Suprapubic skin (tissue), 4 donors: ENCODE data around the gene HERC6. TPM values are rescaled to one million over a fixed set of nuclear protein-coding genes. Genes with fewer than 3 reads are reported as not detected.

Source experiments
- DNase-seq, 2 donors: peaks; one replicate each; pipeline ENCODE4 v3.0.0-alpha.2; 2019; ENCODE audit warnings: low spot score in 2 of 2
- H3K27ac ChIP-seq: fragments of 200-600 bp; sonication (generic); one replicate; pipeline ENCODE4 v1.5.1; 2019
- H3K27me3 ChIP-seq: fragments of 200-600 bp; sonication (generic); one replicate; pipeline ENCODE4 v1.5.1; 2019
- H3K36me3 ChIP-seq: fragments of 200-600 bp; sonication (generic); one replicate; pipeline ENCODE4 v1.5.1; 2019
- H3K4me1 ChIP-seq: fragments of 200-600 bp; sonication (generic); one replicate; pipeline ENCODE4 v1.5.1; 2019
- H3K4me3 ChIP-seq: fragments of 200-600 bp; sonication (generic); one replicate; pipeline ENCODE4 v1.5.1; 2019; ENCODE audit warnings: mild to moderate bottlenecking
- H3K9me3 ChIP-seq: fragments of 200-600 bp; sonication (generic); one replicate; pipeline ENCODE4 v1.5.1; 2019
- EP300 ChIP-seq: sonication (generic); formaldehyde crosslinking; IDR thresholded peaks from one replicate; pipeline ENCODE4 v1.6.1; 2017; ENCODE audit warnings: antibody characterized with exemption
- POLR2A ChIP-seq, 2 donors: fragments of 450-650 bp; IDR thresholded peaks; one replicate each; pipeline ENCODE4 v1.6.1; 2017; ENCODE audit warnings: antibody characterized with exemption in 2 of 2, mild to moderate bottlenecking in 2 of 2, moderate library complexity in 2 of 2
- POLR2AphosphoS5 ChIP-seq, 3 donors: sonication (generic); formaldehyde crosslinking; IDR thresholded peaks; one replicate each; pipeline ENCODE4 v1.6.1; 2017; ENCODE audit warnings: antibody characterized with exemption in 3 of 3
- WGBS: methylation state at CpG from one replicate; pipeline ENCODE4 v1.1.5; 2018; 5-methylcytosine and 5-hydroxymethylcytosine counted together
- total RNA-seq, 4 donors: library from RNA; depleted of rRNA; stranded (reverse); fragments of >200 nt; gene quantifications; one replicate each; pipeline ENCODE4 v1.1.0, GENCODE V29; 2016
- TF ChIP-seq, protein P1 (sequence below), 2 donors: fragments of 200-600 bp in 1 of 2; fragments of 450-650 bp in 1 of 2; sonication (generic) in 1 of 2; IDR thresholded peaks; one replicate each; pipeline ENCODE4 v1.5.1; 2016 to 2019; ENCODE audit warnings: antibody characterized with exemption in 2 of 2, mild to moderate bottlenecking in 1 of 2, moderate library complexity in 1 of 2

Gene HERC6
- total RNA-seq, 4 donors from 2014 or later = 2.7 to 7.9 (median 3.1) TPM

GRCh38 chr4:88448889-88449288, 70.2 kb downstream of the HERC6 start:
- no peak for DNase-seq
- Histone ChIP-seq H3K27ac (no peak overlapping the region), H3K4me1 (no peaks in the 10 kb centered on the region), H3K27me3 (no peaks in the 10 kb centered on the region), H3K9me3 (no peaks in the 10 kb centered on the region), H3K4me3 (no peak overlapping the region), H3K36me3 (no peaks in the 10 kb centered on the region)
- no peak for TF ChIP-seq POLR2A (IDR thresholded peaks at IDR 0.05)
- TF ChIP-seq, protein P1, sequence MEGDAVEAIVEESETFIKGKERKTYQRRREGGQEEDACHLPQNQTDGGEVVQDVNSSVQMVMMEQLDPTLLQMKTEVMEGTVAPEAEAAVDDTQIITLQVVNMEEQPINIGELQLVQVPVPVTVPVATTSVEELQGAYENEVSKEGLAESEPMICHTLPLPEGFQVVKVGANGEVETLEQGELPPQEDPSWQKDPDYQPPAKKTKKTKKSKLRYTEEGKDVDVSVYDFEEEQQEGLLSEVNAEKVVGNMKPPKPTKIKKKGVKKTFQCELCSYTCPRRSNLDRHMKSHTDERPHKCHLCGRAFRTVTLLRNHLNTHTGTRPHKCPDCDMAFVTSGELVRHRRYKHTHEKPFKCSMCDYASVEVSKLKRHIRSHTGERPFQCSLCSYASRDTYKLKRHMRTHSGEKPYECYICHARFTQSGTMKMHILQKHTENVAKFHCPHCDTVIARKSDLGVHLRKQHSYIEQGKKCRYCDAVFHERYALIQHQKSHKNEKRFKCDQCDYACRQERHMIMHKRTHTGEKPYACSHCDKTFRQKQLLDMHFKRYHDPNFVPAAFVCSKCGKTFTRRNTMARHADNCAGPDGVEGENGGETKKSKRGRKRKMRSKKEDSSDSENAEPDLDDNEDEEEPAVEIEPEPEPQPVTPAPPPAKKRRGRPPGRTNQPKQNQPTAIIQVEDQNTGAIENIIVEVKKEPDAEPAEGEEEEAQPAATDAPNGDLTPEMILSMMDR (IDR thresholded peaks at IDR 0.05) = no peak
- TF ChIP-seq POLR2AphosphoS5 (IDR thresholded peaks at IDR 0.05) = no peak
- TF ChIP-seq EP300 = no peak

GRCh38 chr4:88449290-88449689, 70.6 kb downstream of the HERC6 start:
- Histone ChIP-seq H3K4me3 (no peak overlapping the region), H3K9me3 (no peaks in the 10 kb centered on the region), H3K36me3 (no peaks in the 10 kb centered on the region), H3K27ac (no peak overlapping the region), H3K27me3 (no peaks in the 10 kb centered on the region), H3K4me1 (no peaks in the 10 kb centered on the region)
- TF ChIP-seq POLR2AphosphoS5 (IDR thresholded peaks at IDR 0.05) = no peak
- TF ChIP-seq, protein P1 (IDR thresholded peaks at IDR 0.05) = no peak
- TF ChIP-seq POLR2A (IDR thresholded peaks at IDR 0.05) = no peak
- no peak for TF ChIP-seq EP300
- DNase-seq = no peak

- 69% methylated on average over 2 of the region's 2 CpGs for WGBS
- H3K36me3 ChIP-seq = no peaks in the 10 kb centered on the region
- H3K4me3 ChIP-seq = no peak overlapping the region
- no peak for TF ChIP-seq POLR2A (IDR thresholded peaks at IDR 0.05)
- no peak for TF ChIP-seq EP300
- TF ChIP-seq, protein P1 (IDR thresholded peaks at IDR 0.05) = no peak
- no peak for TF ChIP-seq POLR2AphosphoS5 (IDR thresholded peaks at IDR 0.05)
- H3K4me1 ChIP-seq = peaks cover 3% of the 10 kb centered on the region
- no peak overlapping the region for H3K27ac ChIP-seq
- H3K27me3 ChIP-seq = no peaks in the 10 kb centered on the region
- H3K9me3 ChIP-seq = no peaks in the 10 kb centered on the region
- DNase-seq = no peak
These were observed 72.6 kb downstream of the HERC6 start for GRCh38 chr4:88451205-88451604.

- H3K27me3 ChIP-seq = no peaks in the 10 kb centered on the region
- H3K9me3 ChIP-seq = no peaks in the 10 kb centered on the region
- H3K27ac ChIP-seq = no peak overlapping the region
- no peaks in the 10 kb centered on the region for H3K36me3 ChIP-seq
- no peak for DNase-seq
- H3K4me3 ChIP-seq = no peak overlapping the region
- no peak for TF ChIP-seq EP300
- WGBS = 73% methylated on average over 2 of the region's 2 CpGs
- H3K4me1 ChIP-seq = peaks cover 15% of the 10 kb centered on the region
These were observed 74.3 kb downstream of the HERC6 start for GRCh38 chr4:88452912-88453311.

DNA sequence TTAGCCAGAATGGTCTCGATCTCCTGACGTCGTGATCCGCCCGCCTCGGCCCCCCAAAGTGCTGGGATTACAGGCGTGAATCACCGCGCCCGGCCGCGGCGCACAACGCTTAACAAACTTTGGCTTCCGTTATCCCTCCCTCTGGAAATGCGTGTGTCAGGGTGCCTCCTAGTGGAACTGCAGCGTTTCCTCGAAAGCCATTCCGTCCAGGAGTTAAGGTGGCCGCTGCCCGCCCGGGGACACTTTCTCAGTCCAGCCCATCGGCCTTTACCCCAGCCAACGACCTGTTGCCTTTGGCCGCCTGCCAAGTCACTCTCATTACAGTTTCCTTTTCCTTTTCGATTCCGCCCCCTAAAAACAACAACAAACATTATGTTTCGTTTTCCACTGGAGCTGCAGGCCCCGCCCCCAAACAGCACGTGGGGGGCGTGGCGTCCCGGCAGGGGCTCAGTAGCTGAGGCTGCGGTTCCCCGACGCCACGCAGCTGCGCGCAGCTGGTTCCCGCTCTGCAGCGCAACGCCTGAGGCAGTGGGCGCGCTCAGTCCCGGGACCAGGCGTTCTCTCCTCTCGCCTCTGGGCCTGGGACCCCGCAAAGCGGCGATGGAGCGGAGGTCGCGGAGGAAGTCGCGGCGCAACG, 78.1 kb downstream of the HERC6 start, which contains the start of gene HERC5:
HERC5 (plus strand) TSS at position 450 of the 637 bp plus-strand sequence; CDS start at position 601, 151 bp downstream.
- H3K36me3 ChIP-seq = no peaks in the 10 kb centered on the region
- H3K9me3 ChIP-seq = no peaks in the 10 kb centered on the region
- peak within 1 kb of the TSS; percentile 74 for H3K4me3 ChIP-seq
- H3K4me1 ChIP-seq = peaks cover 17% of the 10 kb centered on the region
- H3K27me3 ChIP-seq = no peaks in the 10 kb centered on the region
- TF ChIP-seq POLR2A (IDR thresholded peaks at IDR 0.05) (peak; percentile 25 to 46), POLR2AphosphoS5 (IDR thresholded peaks at IDR 0.05) (peak in 1 of 3 donors; percentile 62), EP300 (no peak)
- TF ChIP-seq, protein P1 (IDR thresholded peaks at IDR 0.05) = peak in 1 of 2 donors; percentile 46
- peak; percentile 94 to 96 for DNase-seq
- WGBS = under 1% methylated on average over 35 of the region's 57 CpGs
- H3K27ac ChIP-seq = peak within 1 kb of the TSS; percentile 65
